HG03280 (cell line): ENCODE measurements around the gene FAM168A.
A peak's percentile ranks its signal among the peaks of the same experiment; 100 is the strongest.

Experiments
- ATAC-seq: cut with Tn5 transposase; IDR thresholded peaks from one replicate; pipeline ENCODE4 v1.9.1; 2021; ENCODE audit warnings: mild to moderate bottlenecking, moderate library complexity; ENCODE audit not compliant: unreplicated experiment

The FAM168A gene

GRCh38 chr11:73563539-73564200 lies 34.2 kb downstream of the FAM168A start:
- ATAC-seq = no peak

- ATAC-seq = no peak
Measured at GRCh38 chr11:73559743-73560142, 38.2 kb downstream of the FAM168A start.

- no peak for ATAC-seq
Measured at GRCh38 chr11:73556966-73557365, 40.9 kb downstream of the FAM168A start.

- ATAC-seq = no peak
Measured at GRCh38 chr11:73555615-73556014, 42.3 kb downstream of the FAM168A start.

- no peak for ATAC-seq
Measured at GRCh38 chr11:73554671-73555320, 43.1 kb downstream of the FAM168A start.

GRCh38 chr11:73553266-73553665 lies 44.6 kb downstream of the FAM168A start:
- no peak for ATAC-seq

GRCh38 chr11:73551677-73552076 lies 46.2 kb downstream of the FAM168A start:
- no peak for ATAC-seq

GRCh38 chr11:73549376-73549775 lies 48.5 kb downstream of the FAM168A start:
- no peak for ATAC-seq

- ATAC-seq = no peak
Measured at GRCh38 chr11:73547706-73548595, 50.0 kb downstream of the FAM168A start.

- ATAC-seq = no peak
Measured at GRCh38 chr11:73542175-73542574, 55.7 kb downstream of the FAM168A start.

GRCh38 chr11:73539506-73540084 lies 58.3 kb downstream of the FAM168A start:
- ATAC-seq = no peak

GRCh38 chr11:73538381-73538872 lies 59.5 kb downstream of the FAM168A start:
- peak; percentile 60 for ATAC-seq

- no peak for ATAC-seq
Measured at GRCh38 chr11:73537969-73538368, 59.9 kb downstream of the FAM168A start.

GRCh38 chr11:73536961-73537360 lies 61.0 kb downstream of the FAM168A start:
- no peak for ATAC-seq

GRCh38 chr11:73532310-73532709 lies 65.6 kb downstream of the FAM168A start:
- ATAC-seq = no peak

- no peak for ATAC-seq
Measured at GRCh38 chr11:73531386-73531785, 66.5 kb downstream of the FAM168A start.

- no peak for ATAC-seq
Measured at GRCh38 chr11:73530109-73530508, 67.8 kb downstream of the FAM168A start.

- ATAC-seq = no peak
Measured at GRCh38 chr11:73529204-73529530, 68.7 kb downstream of the FAM168A start.

GRCh38 chr11:73528483-73529203 lies 69.3 kb downstream of the FAM168A start:
- ATAC-seq = no peak

- ATAC-seq = no peak
Measured at GRCh38 chr11:73528013-73528412, 69.9 kb downstream of the FAM168A start.

- no peak for ATAC-seq
Measured at GRCh38 chr11:73525611-73526010, 72.3 kb downstream of the FAM168A start.
